GM23338 (cell line): ENCODE measurements around the gene DUSP10. TPM values are rescaled to one million over a fixed set of nuclear protein-coding genes. Genes with fewer than 3 reads are reported as not detected.

Source experiments
- ATAC-seq: fragments of 200-7000 bp; cut with Tn5 transposase; 3 replicates; pipeline ENCODE4 v1.9.1; 2020
- DNase-seq: peaks from one replicate; pipeline ENCODE4 v3.0.0-alpha.2; 2015; ENCODE audit warnings: low spot score
- H2AFZ ChIP-seq: fragments of 200-600 bp; sonication (generic); 2 replicates; pipeline ENCODE4 v1.8.0; 2016; ENCODE audit warnings: antibody characterized with exemption, mild to moderate bottlenecking, moderate library complexity
- H3F3A ChIP-seq: fragments of 200-600 bp; sonication (generic); replicated peaks from 2 replicates; pipeline ENCODE4 v1.8.0; 2017; ENCODE audit warnings: antibody characterized with exemption, mixed run types, low read depth
- H3K27ac ChIP-seq: fragments of 200-600 bp; sonication (generic); 2 replicates; pipeline ENCODE4 v1.6.1; 2016; ENCODE audit warnings: low read depth
- H3K27me3 ChIP-seq: fragments of 200-600 bp; sonication (generic); 2 replicates; pipeline ENCODE4 v1.8.0; 2016; ENCODE audit warnings: mild to moderate bottlenecking, mixed run types, moderate library complexity; ENCODE audit not compliant: insufficient read depth
- H3K36me3 ChIP-seq: fragments of 200-600 bp; sonication (generic); 2 replicates; pipeline ENCODE4 v1.8.0; 2016; ENCODE audit warnings: mild to moderate bottlenecking; ENCODE audit not compliant: insufficient read depth
- H3K4me1 ChIP-seq: fragments of 200-600 bp; sonication (generic); 2 replicates; pipeline ENCODE4 v1.8.0; 2016; ENCODE audit warnings: mild to moderate bottlenecking, moderate library complexity; ENCODE audit not compliant: insufficient read depth
- H3K4me2 ChIP-seq: fragments of 200-600 bp; sonication (generic); 2 replicates; pipeline ENCODE4 v1.7.1; 2017; ENCODE audit warnings: mixed run types
- H3K4me3 ChIP-seq: fragments of 200-600 bp; sonication (generic); 2 replicates; pipeline ENCODE4 v1.6.1; 2016; ENCODE audit warnings: mixed run types
- H3K79me2 ChIP-seq: fragments of 200-600 bp; sonication (generic); replicated peaks from 2 replicates; pipeline ENCODE4 v1.8.0; 2017; ENCODE audit warnings: mild to moderate bottlenecking; ENCODE audit not compliant: insufficient read depth
- H3K9me2 ChIP-seq: fragments of 200-600 bp; sonication (generic); 2 replicates; pipeline ENCODE4 v1.8.0; 2017; ENCODE audit not compliant: insufficient read depth
- H4K20me1 ChIP-seq: fragments of 200-600 bp; sonication (generic); replicated peaks from 2 replicates; pipeline ENCODE4 v1.8.0; 2017; ENCODE audit warnings: mild to moderate bottlenecking; ENCODE audit not compliant: insufficient read depth
- H3K27ac Mint-ChIP-seq: 2 replicates; pipeline ENCODE4 v1.8.0; 2020; ENCODE audit warnings: inconsistent platforms, mild to moderate bottlenecking, moderate library complexity, mixed read lengths
- H3K27me3 Mint-ChIP-seq: 3 replicates; pipeline ENCODE4 v1.8.0; 2022; ENCODE audit warnings: low read depth, mild to moderate bottlenecking, moderate library complexity, mixed read lengths, inconsistent platforms; ENCODE audit not compliant: insufficient read depth, poor library complexity
- H3K36me3 Mint-ChIP-seq: 3 replicates; pipeline ENCODE4 v1.8.0; 2021; ENCODE audit warnings: low read depth, mild to moderate bottlenecking, inconsistent platforms, moderate library complexity, mixed read lengths
- H3K4me1 Mint-ChIP-seq: 3 replicates; pipeline ENCODE4 v1.8.0; 2020; ENCODE audit warnings: mild to moderate bottlenecking, inconsistent platforms, mixed read lengths
- H3K4me3 Mint-ChIP-seq: 3 replicates; pipeline ENCODE4 v1.8.0; 2021; ENCODE audit warnings: moderate library complexity, mild to moderate bottlenecking, inconsistent platforms, mixed read lengths
- H3K9me3 Mint-ChIP-seq: 3 replicates; pipeline ENCODE4 v1.8.0; 2020; ENCODE audit warnings: moderate library complexity, mild to moderate bottlenecking, inconsistent platforms, mixed read lengths
- CREB1 ChIP-seq: fragments of 250-450 bp; sonication (Bioruptor Pico); IDR thresholded peaks from 2 replicates; pipeline ENCODE4 v1.5.0; 2020; ENCODE audit warnings: low read depth, mild to moderate bottlenecking, moderate library complexity
- CTCF ChIP-seq, 2 experiments: fragments of 200-600 bp in 1 of 2; sonication (generic) in 1 of 2; conservative IDR thresholded peaks; 2 replicates each; pipeline versions ENCODE4 v1.5.1 to v1.6.1; 2016 to 2017; ENCODE audit warnings: antibody characterized with exemption in 2 of 2, low read depth in 2 of 2, mild to moderate bottlenecking in 2 of 2, moderate library complexity in 1 of 2
- ETS1 ChIP-seq: IDR thresholded peaks from 2 replicates; pipeline ENCODE4 v1.6.1; 2016; ENCODE audit warnings: antibody characterized with exemption
- EZH2 ChIP-seq: fragments of 200-600 bp; sonication (generic); IDR thresholded peaks from one replicate; pipeline ENCODE4 v1.8.0; 2017; ENCODE audit warnings: antibody characterized with exemption, mild to moderate bottlenecking, low read depth; ENCODE audit not compliant: unreplicated experiment
- EZH2phosphoT487 ChIP-seq: fragments of 200-600 bp; sonication (generic); IDR thresholded peaks from one replicate; pipeline ENCODE4 v1.8.1; 2018; ENCODE audit warnings: antibody characterized with exemption; ENCODE audit not compliant: unreplicated experiment
- JUNB ChIP-seq: IDR thresholded peaks from one replicate; pipeline ENCODE4 v1.6.1; 2016; ENCODE audit warnings: antibody characterized with exemption; ENCODE audit not compliant: unreplicated experiment
- NANOG ChIP-seq: IDR thresholded peaks from 2 replicates; pipeline ENCODE4 v1.6.1; 2016; ENCODE audit warnings: antibody characterized with exemption, borderline replicate concordance
- POLR2AphosphoS5 ChIP-seq: IDR thresholded peaks from 2 replicates; pipeline ENCODE4 v1.6.1; 2016; ENCODE audit warnings: antibody characterized with exemption, low read depth
- REST ChIP-seq: IDR thresholded peaks from one replicate; pipeline ENCODE4 v1.6.1; 2018; ENCODE audit warnings: antibody characterized with exemption; ENCODE audit not compliant: unreplicated experiment
- STAT1 ChIP-seq: IDR thresholded peaks from one replicate; pipeline ENCODE4 v1.6.1; 2016; ENCODE audit warnings: antibody characterized with exemption; ENCODE audit not compliant: unreplicated experiment
- ZNF114 ChIP-seq: fragments of 250-450 bp; sonication (Bioruptor Pico); IDR thresholded peaks from 2 replicates; pipeline ENCODE4 v1.5.0; 2020; ENCODE audit warnings: mild to moderate bottlenecking, moderate library complexity
- ZNF331 ChIP-seq: fragments of 250-450 bp; sonication (Bioruptor Pico); IDR thresholded peaks from 2 replicates; pipeline ENCODE4 v1.5.0; 2020; ENCODE audit warnings: low read depth, mild to moderate bottlenecking, moderate library complexity
- ZNF462 ChIP-seq: fragments of 250-450 bp; sonication (Bioruptor Pico); IDR thresholded peaks from 2 replicates; pipeline ENCODE4 v1.5.0; 2020; ENCODE audit warnings: mild to moderate bottlenecking, moderate library complexity
- polyA plus RNA-seq: library from polyadenylated mRNA; unstranded; fragments of >200 nt; fragmentation: Nextera tagmentation; extraction: Ambion mirVana; gene quantifications from 2 replicates; pipeline ENCODE4 v1.2.1, GENCODE V29; 2016
- total RNA-seq: library from RNA; depleted of rRNA; stranded (reverse); fragments of >200 nt; shearing (Covaris generic); gene quantifications from 2 replicates; pipeline ENCODE4 v1.2.3, GENCODE V29; 2014

The DUSP10 gene
- total and polyA plus RNA-seq, 2 experiments from 2014 or later: 1.5 to 1.6 TPM

GRCh38 chr1:221728037-221728505 is 13.8 kb downstream of the DUSP10 start:
- no peaks in the 10 kb centered on the region for H3K79me2 ChIP-seq
- H3K4me3 ChIP-seq: no peak overlapping the region
- no peak for TF ChIP-seq CTCF (conservative IDR thresholded peaks at IDR 0.05; ENCODE audit: low read depth in 2 of 2)
- no peak for TF ChIP-seq ZNF114 (CRISPR knock-in tag)
- no peak for TF ChIP-seq ZNF462
- no peak for TF ChIP-seq CREB1 (CRISPR knock-in tag)
- TF ChIP-seq POLR2AphosphoS5: no peak
- no peak for TF ChIP-seq STAT1
- TF ChIP-seq JUNB: no peak
- no peak for TF ChIP-seq NANOG
- TF ChIP-seq EZH2: no peak
- TF ChIP-seq EZH2phosphoT487: no peak
- no peak for TF ChIP-seq REST
- TF ChIP-seq ETS1: no peak
- no peak for TF ChIP-seq ZNF331 (CRISPR knock-in tag)
- H3K27ac ChIP-seq: no peak overlapping the region
- Mint-ChIP-seq H3K4me3 (no peak overlapping the region), H3K36me3 (peaks cover 10% of the 10 kb centered on the region; the same call in 2 of the 3 replicates), H3K9me3 (peaks cover 17% of the 10 kb centered on the region), H3K27ac (no peak overlapping the region), H3K27me3 (no peaks in the 10 kb centered on the region), H3K4me1 (no peaks in the 10 kb centered on the region)
- H3K9me2 ChIP-seq: 0 out of 2 replicates have a peak, but pooled peaks cover 4% of the 10 kb centered on the region
- H3K4me2 ChIP-seq: no peak overlapping the region
- no peak for ATAC-seq
- H4K20me1 ChIP-seq: no peaks in the 10 kb centered on the region
- no peaks in the 10 kb centered on the region for H3F3A ChIP-seq
- H2AFZ ChIP-seq: no peak overlapping the region
- no peak for DNase-seq
- no peaks in the 10 kb centered on the region for H3K27me3 ChIP-seq
- peaks cover 9% of the 10 kb centered on the region for H3K36me3 ChIP-seq
- peaks cover 4% of the 10 kb centered on the region; the same call in 1 of the 2 replicates for H3K4me1 ChIP-seq
